Testis (tissue), 3 donors: ENCODE data around the gene CLCN4. TPM values are rescaled to one million over a fixed set of nuclear protein-coding genes. Genes with fewer than 3 reads are reported as not detected.

Experiments
- DNase-seq: peaks from one replicate; pipeline ENCODE4 v3.0.0-alpha.2; 2019
- H3K27ac ChIP-seq, 2 donors: fragments of 200-600 bp; sonication (generic); one replicate each; pipeline ENCODE4 v1.5.1; 2019
- H3K27me3 ChIP-seq: fragments of 200-600 bp; sonication (generic); one replicate; pipeline ENCODE4 v1.5.1; 2019
- H3K36me3 ChIP-seq: fragments of 200-600 bp; sonication (generic); one replicate; pipeline ENCODE4 v1.5.1; 2017; ENCODE audit warnings: low read depth; ENCODE audit errors: missing control alignments
- H3K4me1 ChIP-seq: fragments of 200-600 bp; sonication (generic); one replicate; pipeline ENCODE4 v1.5.1; 2019
- H3K4me3 ChIP-seq, 2 donors: fragments of 200-600 bp; sonication (generic); one replicate each; pipeline ENCODE4 v1.5.1; 2017 to 2019
- H3K9me3 ChIP-seq: fragments of 200-600 bp; sonication (generic); one replicate; pipeline ENCODE4 v1.5.1; 2017
- POLR2A ChIP-seq: fragments of 450-650 bp; IDR thresholded peaks from one replicate; pipeline ENCODE4 v1.6.1; 2017; ENCODE audit warnings: antibody characterized with exemption, mild to moderate bottlenecking, moderate library complexity
- WGBS, 2 donors: methylation state at CpG; one replicate each; pipeline ENCODE4 v1.1.5; 2018; 5-methylcytosine and 5-hydroxymethylcytosine counted together
- intact Hi-C: fragments of 100-400 bp; cut with DNase I; formaldehyde crosslinking; loops from one replicate; pipeline ENCODE4 v1.15.1; 2023; ENCODE audit warnings: low total_unique reads
- polyA plus RNA-seq: library from polyadenylated mRNA; stranded (reverse); fragments of 350-450 nt; fragmentation: Illumina TruSeq; extraction: RNeasy Lipid Tissue Mini Kit (QIAGEN cat#74804); gene quantifications from one replicate; pipeline ENCODE4 v1.2.3, GENCODE V29; 2014; ENCODE audit warnings: low read depth, low replicate concordance; ENCODE audit not compliant: insufficient read depth
- total RNA-seq, 2 donors: library from RNA; depleted of rRNA; stranded (reverse); fragments of >200 nt; gene quantifications; one replicate each; pipeline ENCODE4 v1.2.3, GENCODE V29; 2016
- TF ChIP-seq, protein P1 (sequence below), 3 experiments: fragments of 450-650 bp in 2 of 3; fragments of 200-600 bp in 1 of 3; sonication (generic) in 1 of 3; IDR thresholded peaks; one replicate each; pipeline ENCODE4 v1.5.1; 2016 to 2019; ENCODE audit warnings: antibody characterized with exemption in 3 of 3, mild to moderate bottlenecking in 2 of 3, moderate library complexity in 1 of 3

CLCN4 gene
- total and polyA plus RNA-seq, 3 donors from 2014 or later, result 5.1 to 11.6 (median 5.4) TPM

DNA sequence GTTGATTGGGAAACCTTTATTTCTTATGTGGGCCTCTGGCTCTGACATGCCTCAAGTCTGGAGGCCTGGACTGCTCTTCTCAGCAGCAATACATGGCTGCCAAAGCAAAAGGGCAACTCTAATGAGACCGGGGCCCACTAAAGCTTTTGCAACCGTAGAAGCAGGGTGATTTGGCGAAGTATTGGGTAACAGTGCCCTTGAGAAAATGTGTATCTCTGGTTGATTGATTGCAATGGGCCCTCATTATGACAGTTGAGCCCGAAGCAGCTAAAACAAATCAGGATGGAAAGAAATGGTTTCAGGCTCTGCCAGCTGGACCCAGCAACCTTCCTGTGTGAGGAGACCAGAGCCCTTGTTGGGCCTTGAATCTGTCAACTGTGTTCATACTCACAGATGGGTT, 73.4 kb downstream of the CLCN4 start:
- Histone ChIP-seq H3K27me3 (no peaks in the 10 kb centered on the region), H3K36me3 (no peaks in the 10 kb centered on the region), H3K9me3 (no peaks in the 10 kb centered on the region), H3K4me1 (no peaks in the 10 kb centered on the region), H3K4me3 (no peak overlapping the region), H3K27ac (no peak overlapping the region)
- TF ChIP-seq, protein P1, sequence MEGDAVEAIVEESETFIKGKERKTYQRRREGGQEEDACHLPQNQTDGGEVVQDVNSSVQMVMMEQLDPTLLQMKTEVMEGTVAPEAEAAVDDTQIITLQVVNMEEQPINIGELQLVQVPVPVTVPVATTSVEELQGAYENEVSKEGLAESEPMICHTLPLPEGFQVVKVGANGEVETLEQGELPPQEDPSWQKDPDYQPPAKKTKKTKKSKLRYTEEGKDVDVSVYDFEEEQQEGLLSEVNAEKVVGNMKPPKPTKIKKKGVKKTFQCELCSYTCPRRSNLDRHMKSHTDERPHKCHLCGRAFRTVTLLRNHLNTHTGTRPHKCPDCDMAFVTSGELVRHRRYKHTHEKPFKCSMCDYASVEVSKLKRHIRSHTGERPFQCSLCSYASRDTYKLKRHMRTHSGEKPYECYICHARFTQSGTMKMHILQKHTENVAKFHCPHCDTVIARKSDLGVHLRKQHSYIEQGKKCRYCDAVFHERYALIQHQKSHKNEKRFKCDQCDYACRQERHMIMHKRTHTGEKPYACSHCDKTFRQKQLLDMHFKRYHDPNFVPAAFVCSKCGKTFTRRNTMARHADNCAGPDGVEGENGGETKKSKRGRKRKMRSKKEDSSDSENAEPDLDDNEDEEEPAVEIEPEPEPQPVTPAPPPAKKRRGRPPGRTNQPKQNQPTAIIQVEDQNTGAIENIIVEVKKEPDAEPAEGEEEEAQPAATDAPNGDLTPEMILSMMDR (IDR thresholded peaks at IDR 0.05), result no peak
- no peak for TF ChIP-seq POLR2A
- intact Hi-C loops, result no loop called here
- 78 to 94% methylated on average over 4 of the region's 4 CpGs for whole genome bisulfite sequencing, 2 donors
- no peak for DNase-seq

DNA sequence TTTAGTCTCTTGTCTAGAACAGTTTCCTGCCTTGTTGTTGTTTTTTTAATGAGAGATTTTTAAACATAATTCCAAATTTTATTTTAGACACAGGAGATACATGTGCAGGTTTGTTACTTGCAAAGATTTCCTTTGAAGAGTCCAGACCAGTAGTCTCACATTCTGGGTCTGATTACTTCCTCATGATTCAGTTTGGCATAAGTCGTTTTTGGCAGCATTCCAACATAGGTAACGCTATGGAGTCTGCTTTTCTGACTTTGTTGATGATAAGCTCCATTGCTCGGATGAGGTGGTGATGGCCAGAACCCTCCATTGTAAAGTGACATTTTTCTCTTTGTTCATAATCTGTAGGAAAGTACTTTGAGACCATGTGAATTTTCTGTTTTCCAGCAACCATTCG, 74.7 kb downstream of the CLCN4 start:
- Histone ChIP-seq H3K9me3 (no peaks in the 10 kb centered on the region), H3K27ac (no peak overlapping the region), H3K4me1 (no peaks in the 10 kb centered on the region), H3K36me3 (no peaks in the 10 kb centered on the region), H3K4me3 (no peak overlapping the region), H3K27me3 (no peaks in the 10 kb centered on the region)
- WGBS, 2 donors, result 66 to 67% methylated on average over 4 of the region's 4 CpGs
- TF ChIP-seq, protein P1 (IDR thresholded peaks at IDR 0.05), result no peak
- no peak for TF ChIP-seq POLR2A
- intact Hi-C loops, result no loop called here
- no peak for DNase-seq

DNA sequence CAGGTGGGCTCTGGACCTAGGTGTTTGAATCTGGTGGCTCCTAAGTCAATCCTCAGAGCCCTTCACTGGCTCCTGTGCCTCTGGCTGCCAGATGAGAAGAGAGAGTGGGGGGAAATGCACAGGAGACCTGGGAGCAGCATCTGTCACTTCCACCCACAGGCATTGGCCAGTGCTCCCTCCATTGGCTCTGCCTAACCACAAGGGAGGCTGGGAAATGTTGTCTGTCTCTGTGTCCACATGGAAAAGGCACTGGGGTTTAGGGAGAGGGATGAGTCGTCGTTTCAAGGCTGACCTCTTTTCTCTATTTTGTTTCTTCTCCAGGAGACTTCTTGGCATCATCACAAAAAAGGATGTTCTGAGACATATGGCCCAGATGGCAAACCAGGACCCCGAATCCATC, 76.4 kb downstream of the CLCN4 start:
- WGBS, 2 donors, result 55 to 67% methylated on average over 3 of the region's 3 CpGs
- TF ChIP-seq POLR2A, result no peak
- TF ChIP-seq, protein P1 (IDR thresholded peaks at IDR 0.05), result no peak
- no peak for DNase-seq
- no peak overlapping the region for H3K27ac ChIP-seq
- H3K9me3 ChIP-seq, result no peaks in the 10 kb centered on the region
- H3K36me3 ChIP-seq, result no peaks in the 10 kb centered on the region
- no peaks in the 10 kb centered on the region for H3K27me3 ChIP-seq
- H3K4me3 ChIP-seq, result no peak overlapping the region
- H3K4me1 ChIP-seq, result no peaks in the 10 kb centered on the region
- intact Hi-C loops, result no loop called here

DNA sequence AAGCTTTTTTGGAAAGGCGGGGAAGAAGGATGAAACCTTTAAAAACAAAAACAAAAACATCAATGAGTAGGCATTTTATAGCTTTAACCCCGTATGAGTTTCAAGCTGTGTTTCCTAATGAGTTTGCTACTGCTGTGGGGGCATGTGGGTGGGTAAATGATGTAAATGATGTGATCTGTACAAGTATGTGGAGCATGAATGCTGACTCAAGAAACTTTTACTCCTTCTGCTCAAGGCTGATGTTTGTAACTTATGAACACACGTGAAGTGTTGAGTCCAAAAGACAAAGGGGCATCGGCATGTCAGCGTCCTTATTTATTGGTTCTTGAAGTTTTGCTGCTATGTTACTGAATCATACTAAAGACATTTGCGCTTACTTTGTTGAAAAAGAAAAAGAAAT, 76.9 kb downstream of the CLCN4 start:
- WGBS, 2 donors, result 74 to 83% methylated on average over 6 of the region's 6 CpGs
- intact Hi-C loops, result no loop called here
- no peak overlapping the region for H3K27ac ChIP-seq
- no peak overlapping the region for H3K4me3 ChIP-seq
- DNase-seq, result no peak
- no peaks in the 10 kb centered on the region for H3K4me1 ChIP-seq
- H3K9me3 ChIP-seq, result no peaks in the 10 kb centered on the region
- TF ChIP-seq, protein P1 (IDR thresholded peaks at IDR 0.05), result no peak
- TF ChIP-seq POLR2A, result no peak
- no peaks in the 10 kb centered on the region for H3K27me3 ChIP-seq
- H3K36me3 ChIP-seq, result no peaks in the 10 kb centered on the region

DNA sequence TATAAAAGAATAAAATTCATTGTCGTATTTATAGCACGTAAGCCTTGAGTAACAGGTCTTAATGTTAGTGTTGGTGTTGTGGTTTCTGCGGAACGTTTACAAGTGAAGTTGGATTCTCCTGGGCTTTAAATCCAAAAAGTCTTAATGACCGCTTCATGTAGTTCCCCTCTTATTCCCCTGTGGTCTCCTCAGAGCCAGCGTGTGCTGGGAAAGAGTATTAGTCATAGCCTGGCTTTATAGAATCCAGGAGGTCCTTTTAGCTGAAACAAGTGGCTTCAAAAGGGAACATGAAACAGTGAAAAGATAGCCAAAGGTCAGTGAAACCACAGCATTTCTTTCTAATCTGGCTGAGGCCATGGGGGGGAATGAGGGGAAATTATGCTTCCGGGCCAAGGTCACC, 79.1 kb downstream of the CLCN4 start:
- Histone ChIP-seq H3K9me3 (no peaks in the 10 kb centered on the region), H3K4me1 (no peaks in the 10 kb centered on the region), H3K4me3 (no peak overlapping the region), H3K27ac (no peak overlapping the region), H3K36me3 (no peaks in the 10 kb centered on the region), H3K27me3 (no peaks in the 10 kb centered on the region)
- WGBS, 2 donors, result 60 to 68% methylated on average over 6 to 7 of the region's 7 CpGs
- intact Hi-C loops, result no loop called here
- no peak for DNase-seq
- TF ChIP-seq POLR2A, result no peak
- TF ChIP-seq, protein P1 (IDR thresholded peaks at IDR 0.05), result no peak
